Measurements from ENCODE around the gene ROR1. TPM values are rescaled to one million over a fixed set of nuclear protein-coding genes. Genes with fewer than 3 reads are reported as not detected.
A peak's percentile ranks its signal among the peaks of the same experiment; 100 is the strongest.

Gene ROR1
- polyA plus RNA-seq, 1 donor from 2014 or later = 0.09 TPM

GRCh38 chr1:63894627-63895265 lies 120.9 kb downstream of the ROR1 start:
- Mint-ChIP-seq H3K27ac (peak overlapping the region in 1 of 3 donors; percentile 40), H3K36me3 (no peaks in the 10 kb centered on the region), H3K27me3 (peaks cover 26% of the 10 kb centered on the region), H3K4me1 (peaks cover 20 to 34% (median 26%) of the 10 kb centered on the region in 3 donors), H3K4me3 (no peak overlapping the region), H3K9me3 (peaks cover 0 to 12% (median 7%) of the 10 kb centered on the region in 3 donors)

- Mint-ChIP-seq H3K27me3 (peaks cover 19% of the 10 kb centered on the region), H3K4me3 (no peak overlapping the region)
These were observed 122.9 kb downstream of the ROR1 start for GRCh38 chr1:63896755-63897154.

GRCh38 chr1:63898428-63899196 lies 124.8 kb downstream of the ROR1 start:
- H3K36me3 Mint-ChIP-seq = no peaks in the 10 kb centered on the region
- peak overlapping the region in 1 of 3 donors; percentile 21 for H3K27ac Mint-ChIP-seq
- H3K9me3 Mint-ChIP-seq = peaks cover 0 to 9% (median 7%) of the 10 kb centered on the region in 3 donors
- peaks cover 0 to under 1% (median 0%) of the 10 kb centered on the region in 3 donors for H3K4me1 Mint-ChIP-seq
- peaks cover 21% of the 10 kb centered on the region for H3K27me3 Mint-ChIP-seq
- H3K4me3 Mint-ChIP-seq = no peak overlapping the region

More at GRCh38 chr1:63896755-63897154, 122.9 kb downstream of the ROR1 start:
- H3K9me3 Mint-ChIP-seq = peaks cover 0 to 9% (median 7%) of the 10 kb centered on the region in 3 donors
- H3K4me1 Mint-ChIP-seq = peaks cover 6 to 19% (median 12%) of the 10 kb centered on the region in 3 donors
- H3K27ac Mint-ChIP-seq = no peak overlapping the region
- H3K36me3 Mint-ChIP-seq = no peaks in the 10 kb centered on the region

- Mint-ChIP-seq H3K27me3 (peaks cover 23% of the 10 kb centered on the region), H3K4me1 (peaks cover 0 to 8% (median 5%) of the 10 kb centered on the region in 3 donors), H3K27ac (peak overlapping the region in 1 of 3 donors; percentile 46), H3K36me3 (no peaks in the 10 kb centered on the region), H3K9me3 (peaks cover 0 to 9% (median 5%) of the 10 kb centered on the region in 3 donors), H3K4me3 (no peak overlapping the region)
These were observed 127.3 kb downstream of the ROR1 start for GRCh38 chr1:63901094-63901493.

- Mint-ChIP-seq H3K9me3 (no peaks in the 10 kb centered on the region), H3K4me3 (no peak overlapping the region), H3K36me3 (no peaks in the 10 kb centered on the region), H3K27ac (no peak overlapping the region), H3K27me3 (peaks cover 19% of the 10 kb centered on the region), H3K4me1 (peaks cover 0 to 8% (median 5%) of the 10 kb centered on the region in 3 donors)
These were observed 129.2 kb downstream of the ROR1 start for GRCh38 chr1:63902844-63903589.

GRCh38 chr1:63903947-63904610 lies 130.3 kb downstream of the ROR1 start:
- H3K4me1 Mint-ChIP-seq = peaks cover 0 to 8% (median 5%) of the 10 kb centered on the region in 3 donors
- H3K27me3 Mint-ChIP-seq = peaks cover 14% of the 10 kb centered on the region
- no peaks in the 10 kb centered on the region for H3K36me3 Mint-ChIP-seq
- no peak overlapping the region for H3K27ac Mint-ChIP-seq
- no peak overlapping the region for H3K4me3 Mint-ChIP-seq
- H3K9me3 Mint-ChIP-seq = no peaks in the 10 kb centered on the region

- H3K4me3 Mint-ChIP-seq = no peak overlapping the region
- peaks cover 0 to 8% (median 5%) of the 10 kb centered on the region in 3 donors for H3K4me1 Mint-ChIP-seq
- H3K9me3 Mint-ChIP-seq = no peaks in the 10 kb centered on the region
- H3K36me3 Mint-ChIP-seq = no peaks in the 10 kb centered on the region
- peaks cover 16% of the 10 kb centered on the region for H3K27me3 Mint-ChIP-seq
- H3K27ac Mint-ChIP-seq = no peak overlapping the region
These were observed 131.0 kb downstream of the ROR1 start for GRCh38 chr1:63904826-63905225.

GRCh38 chr1:63906047-63906704 lies 132.4 kb downstream of the ROR1 start:
- no peaks in the 10 kb centered on the region for H3K36me3 Mint-ChIP-seq
- H3K4me3 Mint-ChIP-seq = no peak overlapping the region
- peaks cover 0 to 8% (median 5%) of the 10 kb centered on the region in 3 donors for H3K4me1 Mint-ChIP-seq
- H3K27ac Mint-ChIP-seq = no peak overlapping the region
- peaks cover 16% of the 10 kb centered on the region for H3K27me3 Mint-ChIP-seq
- H3K9me3 Mint-ChIP-seq = no peaks in the 10 kb centered on the region

- H3K4me1 Mint-ChIP-seq = peaks cover 0 to 8% (median 5%) of the 10 kb centered on the region in 3 donors
- no peak overlapping the region for H3K27ac Mint-ChIP-seq
- H3K36me3 Mint-ChIP-seq = no peaks in the 10 kb centered on the region
- no peaks in the 10 kb centered on the region for H3K9me3 Mint-ChIP-seq
- H3K27me3 Mint-ChIP-seq = peaks cover 22% of the 10 kb centered on the region
- H3K4me3 Mint-ChIP-seq = no peak overlapping the region
These were observed 133.2 kb downstream of the ROR1 start for GRCh38 chr1:63907051-63907450.

- H3K27me3 Mint-ChIP-seq = peaks cover 24% of the 10 kb centered on the region
- no peak overlapping the region for H3K4me3 Mint-ChIP-seq
- H3K36me3 Mint-ChIP-seq = no peaks in the 10 kb centered on the region
- H3K9me3 Mint-ChIP-seq = no peaks in the 10 kb centered on the region
- H3K27ac Mint-ChIP-seq = no peak overlapping the region
- H3K4me1 Mint-ChIP-seq = peaks cover 0 to 8% (median 5%) of the 10 kb centered on the region in 3 donors
These were observed 134.2 kb downstream of the ROR1 start for GRCh38 chr1:63908016-63908415.

GRCh38 chr1:63909526-63909925 lies 135.7 kb downstream of the ROR1 start:
- Mint-ChIP-seq H3K27ac (no peak overlapping the region), H3K27me3 (peaks cover 20% of the 10 kb centered on the region), H3K4me3 (no peak overlapping the region), H3K36me3 (no peaks in the 10 kb centered on the region), H3K4me1 (peaks cover 0 to under 1% (median 0%) of the 10 kb centered on the region in 3 donors), H3K9me3 (no peaks in the 10 kb centered on the region)

- Mint-ChIP-seq H3K4me1 (no peaks in the 10 kb centered on the region), H3K4me3 (no peak overlapping the region), H3K27ac (peak overlapping the region in 1 of 3 donors; percentile 69), H3K9me3 (no peaks in the 10 kb centered on the region), H3K36me3 (peaks cover 1% of the 10 kb centered on the region), H3K27me3 (peaks cover 22% of the 10 kb centered on the region)
These were observed 137.2 kb downstream of the ROR1 start for GRCh38 chr1:63911049-63911448.

GRCh38 chr1:63912643-63913042 lies 138.8 kb downstream of the ROR1 start:
- H3K36me3 Mint-ChIP-seq = peaks cover 1% of the 10 kb centered on the region
- H3K27ac Mint-ChIP-seq = no peak overlapping the region
- H3K4me1 Mint-ChIP-seq = no peaks in the 10 kb centered on the region
- H3K9me3 Mint-ChIP-seq = no peaks in the 10 kb centered on the region
- peaks cover 22% of the 10 kb centered on the region for H3K27me3 Mint-ChIP-seq
- H3K4me3 Mint-ChIP-seq = no peak overlapping the region

- peaks cover 1% of the 10 kb centered on the region for H3K36me3 Mint-ChIP-seq
- no peaks in the 10 kb centered on the region for H3K9me3 Mint-ChIP-seq
- H3K4me1 Mint-ChIP-seq = no peaks in the 10 kb centered on the region
- no peak overlapping the region for H3K4me3 Mint-ChIP-seq
- H3K27ac Mint-ChIP-seq = no peak overlapping the region
- peaks cover 19% of the 10 kb centered on the region for H3K27me3 Mint-ChIP-seq
These were observed 139.7 kb downstream of the ROR1 start for GRCh38 chr1:63913533-63913932.
